Right lobe of liver (tissue), 6 donors: Measurements from ENCODE around the gene PLK5. TPM values are rescaled to one million over a fixed set of nuclear protein-coding genes. Genes with fewer than 3 reads are reported as not detected.
A peak's percentile ranks its signal among the peaks of the same experiment; 100 is the strongest.

ENCODE experiments used
- ATAC-seq, 4 donors: fragments of 200-7000 bp; cut with Tn5 transposase; one replicate each; pipeline ENCODE4 v1.9.1; 2020; ENCODE audit warnings: mild to moderate bottlenecking in 4 of 4, moderate library complexity in 4 of 4
- DNase-seq, 3 donors: peaks; one replicate each; pipeline ENCODE4 v3.0.0-alpha.2; 2020
- H3K27ac ChIP-seq, 3 donors: fragments of 200-600 bp; one replicate each; pipeline ENCODE4 v1.8.0; 2022
- H3K27me3 ChIP-seq, 2 donors: fragments of 200-600 bp; one replicate each; pipeline ENCODE4 v1.8.0; 2022
- H3K36me3 ChIP-seq, 4 donors: fragments of 200-600 bp; sonication (generic) in 1 of 4; one replicate each; pipeline versions ENCODE4 v1.5.1 to v1.8.0; 2017 to 2022; ENCODE audit warnings: control low read depth in 1 of 4
- H3K4me1 ChIP-seq, 4 donors: fragments of 200-600 bp; sonication (generic) in 1 of 4; one replicate each; pipeline versions ENCODE4 v1.5.1 to v1.8.0; 2017 to 2022; ENCODE audit warnings: control low read depth in 1 of 4
- H3K4me3 ChIP-seq, 3 donors: fragments of 200-600 bp; one replicate each; pipeline ENCODE4 v1.8.0; 2022
- H3K9me3 ChIP-seq, 4 donors: fragments of 200-600 bp; sonication (generic) in 1 of 4; one replicate each; pipeline versions ENCODE4 v1.5.1 to v1.8.0; 2017 to 2022; ENCODE audit warnings: control low read depth in 1 of 4
- CTCF ChIP-seq, 4 donors: fragments of 200-600 bp in 3 of 4; fragments of 450-650 bp in 1 of 4; IDR thresholded peaks; one replicate each; pipeline versions ENCODE4 v1.5.1 to v1.8.0; 2016 to 2022; ENCODE audit warnings: antibody characterized with exemption in 4 of 4, mild to moderate bottlenecking in 2 of 4
- POLR2A ChIP-seq: fragments of 450-650 bp; IDR thresholded peaks from one replicate; pipeline ENCODE4 v1.6.1; 2017; ENCODE audit warnings: antibody characterized with exemption, mild to moderate bottlenecking
- WGBS: methylation state at CpG from one replicate; pipeline ENCODE4 v1.1.6; 2018; ENCODE audit warnings: low coverage, low lambda C conversion rate; ENCODE audit not compliant: insufficient coverage; ENCODE audit errors: missing lambda C conversion rate; 5-methylcytosine and 5-hydroxymethylcytosine counted together
- intact Hi-C, 2 donors: fragments of 100-400 bp; cut with DNase I; formaldehyde crosslinking; loops; one replicate each; pipeline versions ENCODE4 v1.11.2 to v1.14.1; 2022
- total RNA-seq, 6 experiments: library from RNA; depleted of rRNA in 2 of 6; stranded (reverse); fragments of >200 nt in 2 of 6; fragmentation: NEBNext Ultra II Directional in 3 of 6; extraction: Animal tissue kit (Norgen Biotek cat#: 25700) in 3 of 6; gene quantifications; one replicate each; pipeline versions ENCODE4 v1.1.0 to v1.2.4, GENCODE V29; 2016 to 2023
- donor health status: DM: no; HTN: yes; CAD: no.
- donor health status: DM: no; HTN: no; CAD: no.
- donor health status: DM: no; HTN: no; CAD: no.
- donor health status: DM: no; HTN: yes; CAD: no.
- donor health status: DM: no; HTN: yes; CAD: no.

The PLK5 gene
- total RNA-seq, 6 experiments from 2014 or later, result not detected

GRCh38 chr19:1505012-1505411 lies 18.9 kb upstream of the PLK5 start:
- WGBS, result 84% methylated on average over 8 of the region's 8 CpGs
- Histone ChIP-seq H3K4me3 (no peak overlapping the region), H3K9me3 (no peaks in the 10 kb centered on the region), H3K27ac (no peak overlapping the region), H3K27me3 (no peaks in the 10 kb centered on the region), H3K36me3 (no peaks in the 10 kb centered on the region), H3K4me1 (peaks cover 0 to 12% (median 5%) of the 10 kb centered on the region in 4 donors)
- DNase-seq (no peak), ATAC-seq (no peak)
- intact Hi-C loops, result loop anchor here in 1 of 2 donors (10.0 kb wide), 1 partner anchor 220 kb away; the partner anchor contains the start of gene EFNA2
- no peak for TF ChIP-seq POLR2A
- no peak for TF ChIP-seq CTCF (IDR thresholded peaks at IDR 0.05)

GRCh38 chr19:1505991-1506881 lies 17.6 kb upstream of the PLK5 start:
- intact Hi-C loops, result loop anchor here in 1 of 2 donors (10.0 kb wide), 1 partner anchor 221 kb away; the partner anchor contains the start of gene EFNA2
- no peaks in the 10 kb centered on the region for H3K36me3 ChIP-seq
- no peak overlapping the region for H3K27ac ChIP-seq
- H3K4me3 ChIP-seq, result no peak overlapping the region
- no peak for DNase-seq
- 75% methylated on average over 8 of the region's 45 CpGs for WGBS
- no peak for ATAC-seq
- H3K4me1 ChIP-seq, result peaks cover 0 to 11% (median 5%) of the 10 kb centered on the region in 4 donors
- no peaks in the 10 kb centered on the region for H3K9me3 ChIP-seq
- no peak for TF ChIP-seq POLR2A
- no peak for TF ChIP-seq CTCF (IDR thresholded peaks at IDR 0.05)
- no peaks in the 10 kb centered on the region for H3K27me3 ChIP-seq

GRCh38 chr19:1507192-1507660 lies 16.7 kb upstream of the PLK5 start:
- Histone ChIP-seq H3K27ac (peak overlapping the region in 2 of 3 donors; percentile 47 to 57), H3K9me3 (no peaks in the 10 kb centered on the region), H3K36me3 (no peaks in the 10 kb centered on the region), H3K27me3 (no peaks in the 10 kb centered on the region), H3K4me1 (peaks cover 0 to 4% (median 1%) of the 10 kb centered on the region in 4 donors), H3K4me3 (peak overlapping the region in 2 of 3 donors; percentile 45 to 50)
- ATAC-seq (no peak), DNase-seq (no peak)
- intact Hi-C loops, result loop anchor here in 1 of 2 donors (10.0 kb wide), 1 partner anchor 222 kb away; the partner anchor contains the start of gene EFNA2
- no peak for TF ChIP-seq POLR2A
- no peak for TF ChIP-seq CTCF (IDR thresholded peaks at IDR 0.05)
- 62% methylated on average over 7 of the region's 23 CpGs for WGBS

GRCh38 chr19:1507763-1508506 lies 15.9 kb upstream of the PLK5 start:
- intact Hi-C loops, result loop anchor here in 1 of 2 donors (10.0 kb wide), 1 partner anchor 223 kb away; the partner anchor contains the start of gene EFNA2
- Histone ChIP-seq H3K9me3 (no peaks in the 10 kb centered on the region), H3K4me1 (peaks cover 0 to 4% (median 1%) of the 10 kb centered on the region in 4 donors), H3K36me3 (no peaks in the 10 kb centered on the region), H3K27me3 (no peaks in the 10 kb centered on the region), H3K4me3 (peak overlapping the region; percentile 31 to 50 (median 45)), H3K27ac (peak overlapping the region in 2 of 3 donors; percentile 47 to 57)
- DNase-seq (peak; percentile 88 to 90 (median 88)), ATAC-seq (peak; percentile 83 to 91 (median 85))
- under 1% methylated on average over 24 of the region's 46 CpGs for WGBS
- no peak for TF ChIP-seq POLR2A
- no peak for TF ChIP-seq CTCF (IDR thresholded peaks at IDR 0.05)
